GM18870 (cell line): ENCODE data around the gene PTCHD4.

Experiments
- ATAC-seq: cut with Tn5 transposase; IDR thresholded peaks from one replicate; pipeline ENCODE4 v1.9.1; 2021; ENCODE audit warnings: moderate library complexity; ENCODE audit not compliant: unreplicated experiment

Gene PTCHD4

DNA sequence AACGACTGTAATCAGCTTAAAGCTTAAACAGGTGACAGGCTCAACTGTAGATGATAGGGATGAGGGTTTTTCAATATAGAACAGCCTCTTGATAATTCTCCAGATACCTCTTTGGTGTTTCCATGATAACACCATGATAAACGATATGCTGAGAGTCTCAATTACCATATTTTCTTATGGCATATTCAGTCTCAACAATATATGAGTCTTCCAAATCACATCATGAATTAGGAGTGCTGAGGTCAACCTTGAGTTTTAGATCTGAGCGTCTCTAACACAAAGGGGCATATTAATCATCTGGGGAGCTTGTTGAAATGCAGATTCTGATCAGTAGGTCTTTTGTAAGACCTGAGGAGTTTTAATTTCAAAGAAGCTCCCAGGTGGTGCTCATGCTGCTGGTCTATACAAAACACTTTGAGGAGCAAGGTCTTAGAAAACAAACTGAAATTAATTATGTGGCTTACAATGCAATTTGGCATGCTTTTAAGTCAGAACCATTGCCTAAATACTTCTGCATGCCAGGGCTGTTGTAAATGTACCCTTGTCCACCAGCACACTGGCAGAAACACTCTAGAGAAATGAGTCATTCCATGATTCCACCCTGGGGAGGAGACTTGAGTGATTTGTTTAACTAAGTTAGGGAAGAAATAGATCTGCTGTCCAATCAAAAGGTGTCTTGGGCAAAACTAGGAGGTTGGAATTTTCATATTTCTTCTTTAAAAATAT, 49.6 kb downstream of the PTCHD4 start:
- ATAC-seq, result no peak
